Measurements from ENCODE around the gene CDK5RAP2.

The CDK5RAP2 gene

DNA sequence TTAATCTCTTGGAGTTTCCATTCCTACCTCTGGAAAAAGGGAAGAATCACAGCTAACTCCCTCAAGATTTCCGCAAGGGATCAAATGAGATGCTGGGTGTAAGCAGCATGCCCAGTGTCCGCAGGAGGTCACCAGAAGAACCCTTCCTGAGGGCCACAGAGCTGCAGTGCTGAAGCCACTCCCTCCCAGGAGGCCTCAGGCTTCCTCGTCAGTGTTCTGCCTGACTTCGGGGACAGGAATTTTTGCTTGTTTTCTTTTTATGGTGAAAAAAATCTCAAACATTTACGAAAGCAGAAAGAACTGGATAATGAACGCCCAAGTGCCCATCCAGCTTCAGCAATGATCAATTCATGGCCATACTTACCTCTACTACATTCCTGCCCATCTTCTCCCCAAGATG, 183.0 kb downstream of the CDK5RAP2 start:
- no peak for DNase-seq (ENCODE audit: low read depth)

DNA sequence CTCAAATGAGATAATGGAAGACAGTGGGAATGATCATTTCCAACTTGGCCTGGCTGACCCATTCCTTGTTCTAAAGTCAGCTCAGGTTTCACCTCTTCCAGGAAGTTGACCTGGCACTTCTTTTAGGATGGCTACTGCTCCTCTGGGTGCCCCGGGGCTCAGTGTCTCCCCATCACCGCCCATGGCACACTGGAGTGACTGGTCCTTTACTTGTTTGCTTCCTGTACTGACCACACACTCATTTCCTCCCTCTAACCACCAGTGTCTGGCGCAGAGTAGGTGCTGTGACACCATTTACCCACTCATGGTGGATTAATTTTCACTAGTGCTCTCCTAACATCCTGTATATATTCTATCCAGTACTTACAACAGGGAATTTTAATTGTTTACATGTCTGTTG, 183.5 kb downstream of the CDK5RAP2 start:
- DNase-seq (ENCODE audit: low read depth): no peak

DNA sequence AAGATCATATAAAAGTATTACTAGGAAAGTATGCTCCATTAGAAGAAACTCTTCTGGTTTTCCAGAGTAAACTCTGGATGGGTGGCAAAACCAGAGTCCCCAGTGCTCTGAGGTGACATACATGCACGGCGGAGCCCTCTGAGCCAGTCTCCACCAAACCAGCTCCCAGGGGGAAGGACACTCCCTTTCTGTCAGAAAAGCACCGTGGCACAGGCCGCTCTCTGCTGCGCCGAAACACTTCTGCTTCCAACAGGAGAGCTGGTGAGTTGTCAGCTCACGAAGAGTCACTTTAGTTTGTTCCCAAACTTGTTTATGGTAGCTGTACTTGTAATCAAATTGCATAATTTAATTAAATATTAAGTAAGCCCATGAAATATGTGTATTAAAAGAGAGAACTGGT, 184.6 kb downstream of the CDK5RAP2 start:
- no peak for DNase-seq (ENCODE audit: low read depth)

DNA sequence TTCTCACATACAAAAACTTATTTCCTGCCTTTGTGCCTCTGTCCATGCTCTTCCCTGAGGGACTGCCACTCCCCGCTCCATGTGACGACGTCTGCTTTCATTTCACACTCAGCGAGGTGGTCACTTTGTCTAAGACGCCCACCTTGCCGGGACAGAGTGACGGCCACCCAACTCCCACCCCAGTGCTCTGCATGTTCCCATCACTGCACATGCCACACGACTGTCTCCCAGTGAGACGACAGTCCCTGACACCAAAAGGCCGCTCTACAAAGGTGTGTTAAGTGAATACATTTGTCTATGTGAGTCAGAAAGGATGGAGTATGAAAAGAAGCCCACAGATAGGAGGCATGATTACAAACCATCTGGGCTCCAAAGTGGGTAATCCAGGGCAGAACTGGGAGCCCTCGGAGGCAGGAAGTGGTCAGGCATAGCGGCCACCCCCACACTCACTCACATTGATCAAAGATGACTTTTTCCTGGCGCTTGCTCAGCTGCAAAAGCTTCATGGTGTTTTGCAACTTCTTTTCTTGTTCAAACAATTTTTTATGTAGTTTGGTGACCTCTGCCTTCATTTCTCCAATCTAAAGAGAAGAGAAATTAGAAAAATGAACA, 185.8 kb downstream of the CDK5RAP2 start:
- DNase-seq (ENCODE audit: low read depth): no peak

DNA sequence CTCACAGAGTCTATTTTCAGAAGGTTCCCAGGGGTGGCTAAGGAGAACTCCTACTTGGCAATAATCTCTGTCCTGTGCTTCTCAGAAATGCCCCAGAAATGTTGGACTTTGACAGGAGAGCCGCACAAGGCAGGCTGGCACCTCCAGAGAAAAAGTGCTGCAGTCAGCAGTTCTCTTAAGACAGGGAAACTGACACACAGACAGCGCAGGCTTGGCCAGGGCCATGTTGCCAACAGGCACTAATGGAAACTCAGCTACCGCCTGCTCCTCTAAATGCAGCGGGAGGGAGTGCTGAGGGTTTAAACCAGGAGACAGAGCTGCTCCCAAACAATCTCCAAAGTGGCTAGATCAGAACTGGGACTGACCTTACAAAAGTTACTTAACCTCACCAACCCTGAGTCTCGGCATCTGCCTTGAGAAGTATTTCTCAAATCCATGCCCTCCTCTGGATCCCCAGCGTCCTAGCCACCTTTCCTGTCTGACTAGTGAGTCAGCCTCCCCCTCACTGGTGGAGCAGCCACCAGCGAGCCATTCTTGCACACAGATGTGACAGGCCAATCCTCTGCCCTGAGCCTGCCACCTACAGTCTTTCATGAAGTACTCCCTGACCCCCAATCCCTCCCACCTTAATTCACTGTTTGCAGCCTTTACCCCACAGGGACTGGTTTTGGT, 186.4 kb downstream of the CDK5RAP2 start:
- no peak for DNase-seq (ENCODE audit: low read depth)

DNA sequence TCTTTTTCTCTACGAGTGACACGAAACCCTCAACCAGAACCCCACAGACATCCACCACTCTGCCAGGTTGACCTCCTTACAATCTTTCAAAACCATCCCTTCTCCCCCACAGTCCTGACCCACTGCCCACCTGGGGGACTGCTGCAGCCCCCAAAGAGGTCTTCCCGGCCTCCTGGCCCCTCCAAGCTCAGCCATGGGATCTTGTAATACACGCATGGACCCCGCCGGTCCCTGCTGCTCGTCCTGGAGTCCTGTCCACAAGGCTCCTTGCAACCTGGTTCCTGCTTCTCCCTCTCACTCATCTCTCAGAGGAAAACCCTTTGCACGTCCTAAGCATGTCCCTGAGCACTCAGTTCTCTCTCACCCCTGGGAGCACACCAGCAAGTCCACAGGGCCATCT, 187.3 kb downstream of the CDK5RAP2 start:
- DNase-seq (ENCODE audit: low read depth): no peak

DNA sequence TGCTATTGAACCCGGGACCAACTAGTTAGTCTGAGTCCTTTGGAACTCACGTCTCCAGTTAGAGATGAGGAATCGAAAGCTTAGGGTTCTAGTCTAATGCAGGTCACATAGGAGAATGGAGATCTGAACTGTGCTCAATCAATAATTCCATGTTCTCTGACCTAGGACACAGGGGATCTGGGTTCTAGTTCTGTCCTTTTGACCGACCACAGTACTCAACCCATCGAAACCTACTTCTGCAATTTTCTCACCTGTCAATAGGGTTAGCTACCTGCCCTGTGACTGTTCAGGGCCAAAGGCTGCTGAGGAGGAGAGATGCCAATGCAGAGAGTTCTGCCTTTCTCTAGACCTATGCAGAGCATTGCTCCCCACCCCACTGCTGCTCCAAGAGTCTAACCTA, 187.7 kb downstream of the CDK5RAP2 start:
- DNase-seq (ENCODE audit: low read depth): no peak

DNA sequence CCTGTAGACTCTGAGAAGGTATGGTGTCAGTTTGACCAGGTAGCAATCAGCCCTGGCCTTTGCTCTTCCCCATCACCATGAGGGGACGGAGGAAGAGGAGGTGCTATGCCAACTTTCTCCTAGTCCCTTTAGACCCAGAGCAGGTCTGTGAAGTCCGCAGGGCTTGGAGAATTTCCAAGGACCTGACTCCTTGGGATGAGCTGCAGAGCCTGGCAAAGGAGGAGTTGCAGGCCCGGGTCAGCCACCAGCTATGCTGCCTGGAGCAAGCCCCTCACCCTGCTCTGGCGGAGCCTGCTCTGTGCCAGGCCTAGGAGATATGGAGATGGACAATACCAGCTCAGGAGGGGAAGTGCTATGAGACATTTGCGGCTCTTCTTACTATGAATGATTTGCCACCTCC, 188.3 kb downstream of the CDK5RAP2 start:
- no peak for DNase-seq (ENCODE audit: low read depth)

DNA sequence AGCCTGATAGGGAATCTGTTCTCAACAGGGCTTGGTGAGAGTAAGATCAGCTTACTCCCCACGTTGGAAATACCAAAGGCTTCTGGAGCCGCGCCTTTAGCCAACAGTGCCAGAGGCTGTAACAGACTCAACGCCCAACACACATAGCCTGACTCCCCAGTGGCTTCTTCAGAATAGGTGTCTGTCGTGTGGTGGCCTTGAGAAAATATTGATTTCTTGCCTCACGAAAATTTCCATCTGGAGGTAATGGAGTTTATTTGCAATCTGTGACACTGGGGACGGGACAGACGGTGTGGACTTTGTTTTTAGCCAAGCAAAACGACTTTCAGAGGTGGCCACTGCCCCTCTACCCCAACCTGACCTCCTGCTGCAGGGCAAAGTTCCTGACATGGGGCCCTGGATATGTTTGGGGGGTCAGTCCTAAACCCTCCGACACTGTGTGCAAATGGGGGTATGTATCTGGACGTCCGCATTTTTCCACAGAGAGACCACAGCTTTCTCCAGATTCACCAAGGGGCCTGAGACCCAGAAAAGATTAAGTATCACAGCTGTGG, 189.3 kb downstream of the CDK5RAP2 start:
- no peak for DNase-seq (ENCODE audit: low read depth)

DNA sequence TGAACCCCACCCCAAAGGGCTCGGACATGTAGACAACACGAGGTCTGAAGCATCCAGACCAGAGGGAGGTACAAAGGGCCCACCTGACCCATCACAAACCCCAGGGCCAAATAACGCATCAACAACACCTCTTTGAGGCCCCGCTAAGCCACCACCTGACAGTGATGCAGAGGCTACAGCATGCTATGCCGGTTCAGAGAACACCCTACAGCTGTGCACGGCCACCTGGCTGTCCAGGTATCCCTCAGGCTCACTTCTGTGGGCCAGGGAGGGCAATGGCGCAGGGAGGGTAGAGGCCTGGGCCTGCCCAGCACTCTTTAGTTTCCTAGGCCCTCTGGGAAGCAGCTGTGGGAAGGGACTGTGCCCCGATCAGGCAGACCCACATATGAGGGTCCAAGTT, 190.1 kb downstream of the CDK5RAP2 start:
- DNase-seq (ENCODE audit: low read depth): no peak

DNA sequence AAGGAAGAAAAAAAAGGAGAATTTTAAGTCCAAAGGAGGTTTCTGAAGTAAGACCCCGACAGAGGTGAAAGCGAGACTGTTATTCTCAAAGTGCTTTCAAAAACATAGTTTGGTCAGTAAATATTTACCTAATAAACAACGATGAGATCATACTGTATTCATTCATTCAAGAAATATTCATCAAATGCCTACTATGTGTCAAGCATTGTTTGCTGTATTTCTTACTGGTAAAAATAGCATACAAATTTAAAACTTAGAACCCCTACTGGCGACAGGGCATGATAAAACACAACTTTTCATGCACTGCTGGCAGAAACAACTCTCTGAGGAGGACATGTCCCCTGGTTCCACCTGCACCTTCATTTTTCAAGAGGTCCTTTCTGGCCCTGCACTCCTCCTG, 190.7 kb downstream of the CDK5RAP2 start:
- no peak for DNase-seq (ENCODE audit: low read depth)

DNA sequence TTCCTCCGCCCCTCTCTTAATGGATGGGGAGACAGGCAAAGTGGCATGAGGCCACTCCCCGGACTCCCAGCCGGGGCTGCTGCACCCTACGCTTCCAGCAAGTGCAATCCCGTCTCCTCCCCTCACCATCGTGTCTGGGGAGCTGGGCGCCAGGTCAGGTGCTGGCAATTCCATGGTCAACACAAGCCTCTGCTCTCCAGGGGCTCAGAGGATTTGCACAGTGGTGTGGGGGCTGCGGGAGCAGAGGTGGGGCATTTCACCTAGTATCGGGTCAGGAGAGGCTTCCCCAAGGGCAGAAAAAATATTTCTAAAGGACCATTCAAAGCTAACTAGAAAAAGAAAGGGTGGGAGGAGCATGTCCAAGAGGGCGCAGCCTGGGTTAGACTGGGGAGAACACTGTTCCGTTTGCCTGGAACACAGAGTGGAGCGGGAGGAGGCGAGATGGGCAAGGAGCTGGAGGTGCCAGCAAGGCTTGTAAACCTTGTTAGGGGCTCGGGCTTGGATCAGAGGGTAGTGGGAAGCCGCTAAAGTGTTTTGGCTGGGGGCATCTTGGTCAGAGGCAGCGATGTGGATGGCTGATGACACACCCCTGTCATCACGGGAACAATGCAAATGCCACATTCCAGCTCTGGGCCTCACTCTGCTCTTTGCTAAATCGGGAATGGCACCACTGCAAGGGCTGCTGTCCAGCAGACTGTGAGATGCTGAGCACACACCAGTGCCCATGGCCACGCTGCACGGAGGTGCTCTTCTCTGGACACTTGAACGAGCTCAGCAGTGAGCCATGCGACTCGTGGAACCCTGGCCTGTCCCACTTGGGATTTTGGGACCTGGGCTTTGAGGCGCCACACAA, 191.7 kb downstream of the CDK5RAP2 start:
- DNase-seq (ENCODE audit: low read depth): no peak

DNA sequence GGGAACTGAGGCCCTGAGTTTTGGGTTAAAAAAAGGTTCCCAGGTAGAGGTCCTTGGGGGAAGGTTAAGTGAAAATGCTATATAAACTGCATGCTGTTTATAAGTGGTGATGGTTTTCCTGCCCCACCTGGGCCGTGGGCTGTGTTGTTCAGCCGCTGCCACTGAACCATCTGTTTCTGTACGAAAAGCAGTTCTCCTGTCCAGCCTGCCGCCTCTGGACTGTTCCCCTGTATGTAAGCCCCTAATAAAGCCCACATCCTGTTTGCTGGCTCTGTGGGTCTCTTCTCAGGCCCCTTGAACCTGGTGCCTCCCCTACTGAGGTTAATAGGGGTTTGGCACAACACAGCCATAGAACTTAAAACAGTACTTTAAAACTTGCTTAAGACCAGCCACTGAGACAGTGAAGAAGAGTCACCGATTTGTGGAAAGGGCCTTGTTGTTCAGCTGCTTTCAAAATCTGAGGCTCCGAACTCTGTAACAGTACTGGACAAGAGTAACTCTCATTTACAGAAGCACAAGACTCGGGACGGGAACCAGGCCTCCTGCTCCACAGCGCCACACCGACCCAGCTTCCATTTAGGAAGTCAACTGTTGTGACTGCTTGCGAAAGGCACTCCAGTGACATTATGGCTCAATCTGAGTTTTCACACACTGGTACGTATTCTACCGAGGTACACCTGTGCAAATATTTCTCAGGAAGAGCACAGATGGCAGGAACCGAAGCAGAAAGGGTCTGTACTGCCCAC, 192.5 kb downstream of the CDK5RAP2 start:
- DNase-seq (ENCODE audit: low read depth): no peak

DNA sequence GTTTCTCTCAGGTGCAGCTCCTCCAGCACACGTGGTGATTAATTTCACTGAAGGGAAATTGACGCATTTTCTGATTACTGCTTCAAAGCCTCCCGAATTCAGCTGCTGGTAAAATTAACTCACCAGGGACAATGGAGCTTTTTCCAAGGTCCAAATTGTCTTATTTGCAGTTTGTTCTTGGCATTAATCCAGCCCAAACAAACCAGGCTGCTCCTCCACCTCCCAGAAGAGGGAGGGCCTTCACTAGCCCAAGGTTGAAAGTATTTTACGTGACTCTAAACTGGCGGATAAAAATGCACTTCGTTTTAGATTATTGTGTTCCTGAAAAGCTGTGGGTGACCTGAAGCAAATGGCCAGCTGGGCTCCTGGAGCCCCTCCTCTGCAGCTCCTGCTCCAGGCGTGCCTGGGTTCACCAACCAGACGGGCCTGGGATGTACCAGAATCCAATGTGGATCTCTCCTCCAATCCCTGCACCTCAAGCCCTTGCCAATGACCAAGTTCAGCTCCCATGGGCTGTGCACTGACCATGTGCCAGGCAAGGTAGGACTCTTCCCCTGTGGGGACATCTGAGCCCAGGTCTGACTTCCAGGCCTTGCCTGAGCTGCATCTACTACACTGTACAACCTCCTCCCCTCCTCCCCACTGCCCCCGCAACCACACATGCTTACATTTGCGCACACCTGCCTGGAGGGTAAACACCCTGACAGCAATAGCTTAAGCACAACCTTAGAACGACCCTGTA, 193.4 kb downstream of the CDK5RAP2 start:
- no peak for DNase-seq (ENCODE audit: low read depth)

DNA sequence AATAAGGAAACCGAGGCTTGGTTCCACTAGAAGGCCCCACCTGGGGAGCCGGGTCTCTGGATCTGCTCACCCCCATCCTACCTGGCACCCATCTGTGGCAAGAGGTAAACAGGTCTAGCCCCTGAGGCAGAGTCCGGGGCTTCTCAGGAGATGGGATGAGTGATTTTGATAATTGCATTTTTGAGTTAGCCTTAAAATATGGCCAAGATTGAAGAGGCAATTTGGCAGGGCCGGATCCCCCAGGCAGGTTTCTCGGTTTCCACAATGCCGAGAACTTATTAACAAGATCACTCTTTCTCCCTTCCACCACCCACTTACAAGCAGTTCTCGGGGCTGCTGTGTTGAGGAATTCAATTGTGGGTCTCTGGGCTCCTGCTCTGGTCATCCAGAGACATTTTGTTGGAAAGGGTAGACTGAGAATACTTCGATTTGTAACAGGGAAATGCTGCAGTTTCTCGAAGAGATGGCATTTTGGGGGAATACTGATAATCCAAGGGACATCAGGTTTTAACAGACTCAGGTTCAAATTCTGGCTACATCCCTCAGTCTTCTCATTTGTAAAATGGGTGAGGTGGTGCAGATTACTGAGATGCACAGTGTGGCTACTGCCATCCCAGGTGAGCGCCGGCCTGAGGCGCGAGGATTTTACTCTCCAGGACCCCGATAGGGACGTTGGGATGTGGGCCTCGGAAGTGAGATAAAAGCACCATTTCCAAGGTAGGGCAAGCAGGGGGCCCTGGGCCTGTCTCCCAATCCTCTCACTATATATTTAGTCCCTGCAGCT, 194.2 kb downstream of the CDK5RAP2 start:
- no peak for DNase-seq (ENCODE audit: low read depth)

DNA sequence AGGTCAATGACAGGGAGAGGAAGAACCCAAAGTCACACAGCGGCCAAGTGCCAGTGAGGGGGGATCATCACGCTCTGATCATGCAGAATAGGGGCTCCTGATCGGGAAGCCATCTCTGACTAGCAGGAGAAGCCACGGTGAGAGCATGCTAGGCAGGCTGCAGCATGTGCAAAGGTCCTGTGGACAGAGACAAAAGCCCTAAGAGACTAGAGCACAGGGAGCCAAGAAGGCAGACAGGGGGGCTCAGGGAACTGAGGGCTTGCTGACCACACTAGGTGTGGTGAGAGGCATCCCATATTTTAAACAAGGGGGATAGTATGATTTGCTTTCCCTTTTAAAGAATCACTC, 195.1 kb downstream of the CDK5RAP2 start:
- no peak for DNase-seq (ENCODE audit: low read depth)

DNA sequence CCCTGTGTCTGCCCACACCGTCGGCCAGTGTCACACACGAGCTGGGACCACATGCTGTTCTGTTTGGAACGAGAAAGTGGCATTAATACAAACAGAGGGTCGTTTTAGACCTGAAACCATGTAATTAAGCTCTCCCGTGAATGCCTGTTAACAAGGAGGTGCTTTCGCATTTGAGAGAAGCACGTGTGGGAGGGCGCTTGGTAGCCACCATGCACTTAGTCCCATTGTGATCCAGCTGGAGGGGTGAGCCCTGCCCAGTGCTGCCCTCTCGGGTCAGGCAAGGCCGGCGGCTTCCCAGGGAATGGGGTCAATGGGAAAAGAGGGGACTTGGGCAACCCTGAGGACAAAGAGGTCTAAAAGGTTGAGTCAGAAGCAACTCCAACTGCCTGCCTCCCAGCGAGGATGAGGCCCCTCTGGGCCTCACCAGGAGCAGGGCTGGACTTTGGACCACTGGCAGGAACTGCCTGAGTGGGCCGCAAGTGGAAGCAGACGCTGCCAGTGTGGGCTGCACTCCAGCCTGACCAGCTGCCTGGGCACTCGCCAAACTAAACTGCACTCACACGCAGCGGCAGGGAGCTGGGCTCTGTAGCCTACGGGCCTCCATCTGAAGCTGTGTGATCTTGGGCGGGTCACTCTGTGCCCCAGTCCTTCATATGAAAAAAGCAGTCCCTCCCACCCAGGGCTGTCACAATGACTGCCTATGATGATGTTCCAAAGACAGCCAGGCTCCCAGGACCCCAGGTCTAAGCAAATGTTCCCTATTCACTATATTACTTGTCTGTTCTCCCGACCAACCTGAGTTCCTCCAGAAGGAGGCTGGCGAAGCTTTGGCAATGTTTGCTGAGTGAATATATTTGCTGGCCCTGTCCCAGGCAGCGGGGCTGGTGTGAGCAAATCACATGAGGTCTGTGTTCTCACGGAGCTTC, 195.7 kb downstream of the CDK5RAP2 start:
- no peak for DNase-seq (ENCODE audit: low read depth)

DNA sequence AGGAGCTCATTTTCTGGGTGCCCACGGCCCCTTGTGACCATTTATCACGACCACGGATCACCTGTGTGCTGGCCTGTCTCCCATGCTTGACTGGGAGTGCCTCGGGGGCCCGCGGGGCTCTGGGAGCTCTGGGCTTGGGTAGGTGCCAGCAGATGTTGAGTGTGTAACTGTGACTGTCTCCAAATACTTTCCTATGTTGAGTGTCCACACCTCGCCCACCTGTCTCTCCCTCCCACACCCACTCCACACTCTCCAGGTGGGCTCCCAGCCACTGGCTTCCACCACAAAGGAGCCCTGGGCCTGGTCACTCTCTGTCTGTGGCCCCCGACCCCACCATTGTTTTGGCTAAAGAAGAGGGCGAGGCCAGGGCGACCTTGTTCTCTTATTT, 196.4 kb downstream of the CDK5RAP2 start:
- DNase-seq (ENCODE audit: low read depth): no peak

DNA sequence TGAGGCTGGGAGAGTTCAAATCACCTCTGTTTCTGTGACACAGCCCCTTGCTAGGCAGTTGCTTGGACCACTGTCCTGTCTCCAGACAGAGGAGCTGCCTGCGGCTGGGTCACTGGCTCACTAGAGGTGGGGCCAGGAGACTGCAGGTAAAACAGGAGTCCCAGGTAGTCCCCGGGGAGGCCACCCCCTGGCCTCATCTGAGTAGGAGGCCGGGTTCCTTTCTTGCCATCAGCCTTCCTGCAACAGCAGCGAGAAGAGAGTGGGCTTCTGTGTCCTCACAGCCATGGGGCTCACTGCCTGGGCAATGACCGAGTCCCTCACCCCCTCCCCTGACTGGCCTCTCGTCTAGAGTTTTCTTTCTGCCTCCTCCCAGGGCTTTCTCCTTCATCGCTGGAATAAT, 197.5 kb downstream of the CDK5RAP2 start:
- no peak for DNase-seq (ENCODE audit: low read depth)

DNA sequence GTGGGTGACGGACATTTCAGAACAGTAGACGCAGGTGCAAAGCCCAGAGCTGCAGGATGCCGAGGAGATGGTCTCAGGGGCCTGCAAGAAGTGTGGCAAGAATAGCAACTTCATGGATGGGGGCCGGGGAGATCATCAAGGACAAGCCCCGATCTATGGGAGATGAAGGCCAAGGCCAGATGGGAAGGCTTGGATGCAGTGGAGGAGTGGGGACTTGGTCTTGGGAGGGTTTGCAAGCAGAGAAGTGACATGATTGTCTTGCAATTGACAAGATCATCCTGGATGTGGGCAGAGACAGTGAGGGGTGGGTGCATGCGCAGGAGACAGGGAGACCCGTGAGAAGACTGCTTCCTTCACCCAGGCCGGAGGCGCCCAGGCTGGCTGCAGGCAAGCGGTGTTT, 198.1 kb downstream of the CDK5RAP2 start:
- DNase-seq (ENCODE audit: low read depth): no peak
